Stimulated activated CD8-positive, alpha-beta memory T cell treated with anti-CD3 and anti-CD28 coated beads, Interleukin-4, amount 100 ng/mL, for 4 hours (primary cell): ENCODE data around the gene SFTPB.
A peak's percentile ranks its signal among the peaks of the same experiment; 100 is the strongest.
"Not testable (repeated sequence)": the region's sequence is repeated elsewhere in the genome, so short reads cannot be mapped to it uniquely, and the experiment has no call there.

Experiments used
- DNase-seq, 2 donors: peaks; one replicate each; pipeline ENCODE4 v3.0.0-alpha.2; 2020; ENCODE audit warnings: low read depth in 2 of 2, low spot score in 1 of 2

Gene SFTPB

GRCh38 chr2:85614757-85615156 lies 53.2 kb downstream of the SFTPB start:
- DNase-seq, result not testable (repeated sequence)

- no peak for DNase-seq
Measured at GRCh38 chr2:85613717-85614515, 54.1 kb downstream of the SFTPB start.

- DNase-seq, result peak; percentile 54 to 70
Measured at GRCh38 chr2:85611705-85612587, 56.1 kb downstream of the SFTPB start, which contains the start of gene C2orf68. C2orf68 (minus strand) TSS chr2:85612066; CDS start chr2:85611984, 82 bp downstream.

- no peak for DNase-seq
Measured at GRCh38 chr2:85611217-85611704, 56.7 kb downstream of the SFTPB start.
